GM19238 (cell line): ENCODE results near the gene DNAJC8.

Source experiments
- DNase-seq: peaks from one replicate; pipeline ENCODE4 v3.0.0; 2011; ENCODE audit warnings: low spot score; ENCODE audit not compliant: insufficient read length

DNAJC8 gene

GRCh38 chr1:28200234-28200873, 32.5 kb downstream of the DNAJC8 start:
- no peak for DNase-seq

- peak; percentile 63 for DNase-seq
Measured at GRCh38 chr1:28199328-28200233, 33.2 kb downstream of the DNAJC8 start.

- DNase-seq: no peak
Measured at GRCh38 chr1:28197682-28198415, 35.0 kb downstream of the DNAJC8 start.

- DNase-seq: no peak
Measured at GRCh38 chr1:28196330-28196729, 36.5 kb downstream of the DNAJC8 start.

- no peak for DNase-seq
Measured at GRCh38 chr1:28195780-28196179, 37.0 kb downstream of the DNAJC8 start.

- no peak for DNase-seq
Measured at GRCh38 chr1:28194326-28195035, 38.3 kb downstream of the DNAJC8 start.

GRCh38 chr1:28193701-28194161, 39.1 kb downstream of the DNAJC8 start:
- no peak for DNase-seq

GRCh38 chr1:28190996-28191645, 41.7 kb downstream of the DNAJC8 start:
- no peak for DNase-seq

GRCh38 chr1:28190337-28190979, 42.4 kb downstream of the DNAJC8 start:
- DNase-seq: no peak

GRCh38 chr1:28185071-28185470, 47.8 kb downstream of the DNAJC8 start:
- DNase-seq: no peak

- DNase-seq: no peak
Measured at GRCh38 chr1:28180306-28181305, 52.2 kb downstream of the DNAJC8 start.

GRCh38 chr1:28178690-28179485, 53.9 kb downstream of the DNAJC8 start:
- DNase-seq: no peak

- DNase-seq: peak; percentile 39
Measured at GRCh38 chr1:28176492-28177470, 56.0 kb downstream of the DNAJC8 start, which contains the start of gene PTAFR. TSS of gene PTAFR (minus strand) at chr1:28176690. CDS start at chr1:28151021, 25,669 bp downstream.

GRCh38 chr1:28175955-28176485, 56.8 kb downstream of the DNAJC8 start:
- DNase-seq: no peak

GRCh38 chr1:28173980-28174297, 58.9 kb downstream of the DNAJC8 start:
- DNase-seq: no peak

- no peak for DNase-seq
Measured at GRCh38 chr1:28173151-28173979, 59.5 kb downstream of the DNAJC8 start.
